ENCODE measurements around the gene MMP3.

The MMP3 gene

DNA sequence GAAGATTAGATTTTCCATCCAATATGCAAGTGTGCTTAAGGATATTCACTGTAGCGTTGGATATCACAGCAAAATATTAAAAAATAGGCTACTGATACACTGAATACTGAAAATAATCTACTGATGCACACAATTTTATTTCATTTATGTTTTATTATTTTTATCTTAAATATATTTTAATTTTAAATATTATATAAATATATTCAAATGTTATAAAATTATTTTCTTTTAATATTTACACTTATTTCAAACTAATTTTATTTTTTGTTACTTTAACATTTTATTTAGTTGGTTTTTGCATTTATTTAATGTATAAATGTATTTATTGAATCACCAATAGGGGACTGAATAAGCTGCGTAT, 12.3 kb downstream of the MMP3 start:
- no CpG with 5 or more reads among the region's 2 CpGs for WGBS, 2 donors (ENCODE audit: extremely low coverage in 2 of 2, insufficient read length in 2 of 2, insufficient replicate concordance in 1 of 2)
- no peak overlapping the region for H3K4me2 ChIP-seq (ENCODE audit: insufficient read depth, low read length, poor library complexity, severe bottlenecking)

GRCh38 chr11:102830001-102830727, 13.2 kb downstream of the MMP3 start:
- Histone ChIP-seq H3K9me3 (replicated peaks in 1 of 2; ENCODE audit: control insufficient read depth in 2 of 2, insufficient read depth in 1 of 2, low read depth in 1 of 2, low read length in 2 of 2) (no peaks in the 10 kb centered on the region), H3K4me1 (ENCODE audit: control insufficient read depth in 2 of 2, insufficient read depth in 1 of 2, low read depth in 1 of 2, low read length in 2 of 2) (no peaks in the 10 kb centered on the region), H3K9ac (ENCODE audit: low read depth, low read length, poor library complexity) (no peak overlapping the region), H2BK15ac (ENCODE audit: low read length) (no peak overlapping the region), H3K4me2 (ENCODE audit: insufficient read depth, low read length, poor library complexity, severe bottlenecking) (no peak overlapping the region), H3K27me3 (ENCODE audit: control insufficient read depth in 3 of 3, insufficient read depth in 3 of 3, low read depth in 1 of 3, low read length in 3 of 3) (no peaks in the 10 kb centered on the region), H2BK5ac (ENCODE audit: low read length) (no peak overlapping the region), H3K79me1 (ENCODE audit: low read depth, low read length) (no peaks in the 10 kb centered on the region), H3K27ac (replicated peaks; ENCODE audit: low read length) (no peak overlapping the region), H4K91ac (ENCODE audit: low read depth, low read length, poor library complexity) (no peak overlapping the region), H3K4ac (ENCODE audit: low read length) (no peak overlapping the region), H3K4me3 (ENCODE audit: low read length in 2 of 2) (no peak overlapping the region), H4K8ac (ENCODE audit: low read depth, low read length) (no peak overlapping the region), H3K23ac (ENCODE audit: low read depth, low read length, poor library complexity) (no peak overlapping the region), H3K18ac (ENCODE audit: low read length) (no peak overlapping the region), H2AK5ac (ENCODE audit: low read depth, low read length) (no peak overlapping the region), H2BK120ac (ENCODE audit: low read depth, low read length) (no peak overlapping the region), H2AFZ (ENCODE audit: low read length) (peak overlapping the region; percentile 6), H3K14ac (ENCODE audit: low read length) (no peak overlapping the region), H3K36me3 (replicated peaks in 1 of 2; ENCODE audit: control insufficient read depth in 2 of 2, insufficient read depth in 2 of 2, low read length in 2 of 2) (no peaks in the 10 kb centered on the region), H2BK12ac (ENCODE audit: low read length) (no peak overlapping the region)
- no CpG with 5 or more reads among the region's 5 CpGs for WGBS, 2 donors (ENCODE audit: extremely low coverage in 2 of 2, insufficient read length in 2 of 2, insufficient replicate concordance in 1 of 2)
- no peak for DNase-seq (ENCODE audit: low spot score)

More for the DNA sequence above, 12.3 kb downstream of the MMP3 start:
- Histone ChIP-seq H3K4me3 (ENCODE audit: low read length in 2 of 2) (no peak overlapping the region), H3K9ac (ENCODE audit: low read depth, low read length, poor library complexity) (no peak overlapping the region), H3K4me1 (ENCODE audit: control insufficient read depth in 2 of 2, insufficient read depth in 1 of 2, low read depth in 1 of 2, low read length in 2 of 2) (no peaks in the 10 kb centered on the region), H3K79me1 (ENCODE audit: low read depth, low read length) (no peaks in the 10 kb centered on the region), H2BK120ac (ENCODE audit: low read depth, low read length) (no peak overlapping the region), H4K91ac (ENCODE audit: low read depth, low read length, poor library complexity) (no peak overlapping the region), H3K23ac (ENCODE audit: low read depth, low read length, poor library complexity) (no peak overlapping the region), H3K36me3 (replicated peaks in 1 of 2; ENCODE audit: control insufficient read depth in 2 of 2, insufficient read depth in 2 of 2, low read length in 2 of 2) (no peaks in the 10 kb centered on the region), H2BK12ac (ENCODE audit: low read length) (no peak overlapping the region), H3K18ac (ENCODE audit: low read length) (no peak overlapping the region), H4K8ac (ENCODE audit: low read depth, low read length) (no peak overlapping the region), H3K9me3 (replicated peaks in 1 of 2; ENCODE audit: control insufficient read depth in 2 of 2, insufficient read depth in 1 of 2, low read depth in 1 of 2, low read length in 2 of 2) (no peaks in the 10 kb centered on the region), H2BK15ac (ENCODE audit: low read length) (no peak overlapping the region), H2AK5ac (ENCODE audit: low read depth, low read length) (no peak overlapping the region), H2AFZ (ENCODE audit: low read length) (no peak overlapping the region), H3K14ac (ENCODE audit: low read length) (no peak overlapping the region), H3K27me3 (ENCODE audit: control insufficient read depth in 3 of 3, insufficient read depth in 3 of 3, low read depth in 1 of 3, low read length in 3 of 3) (no peaks in the 10 kb centered on the region), H3K4ac (ENCODE audit: low read length) (no peak overlapping the region), H2BK5ac (ENCODE audit: low read length) (no peak overlapping the region), H3K27ac (replicated peaks; ENCODE audit: low read length) (no peak overlapping the region)
- DNase-seq (ENCODE audit: low spot score): no peak

GRCh38 chr11:102829316-102830000, 14.0 kb downstream of the MMP3 start:
- Histone ChIP-seq H4K8ac (ENCODE audit: low read depth, low read length) (no peak overlapping the region), H3K27me3 (ENCODE audit: control insufficient read depth in 3 of 3, insufficient read depth in 3 of 3, low read depth in 1 of 3, low read length in 3 of 3) (no peaks in the 10 kb centered on the region), H2BK5ac (ENCODE audit: low read length) (no peak overlapping the region), H2BK15ac (ENCODE audit: low read length) (no peak overlapping the region), H3K18ac (ENCODE audit: low read length) (no peak overlapping the region), H3K36me3 (replicated peaks in 1 of 2; ENCODE audit: control insufficient read depth in 2 of 2, insufficient read depth in 2 of 2, low read length in 2 of 2) (no peaks in the 10 kb centered on the region), H3K9me3 (replicated peaks in 1 of 2; ENCODE audit: control insufficient read depth in 2 of 2, insufficient read depth in 1 of 2, low read depth in 1 of 2, low read length in 2 of 2) (no peaks in the 10 kb centered on the region), H2BK12ac (ENCODE audit: low read length) (no peak overlapping the region), H2BK120ac (ENCODE audit: low read depth, low read length) (no peak overlapping the region), H3K4ac (ENCODE audit: low read length) (no peak overlapping the region), H3K4me3 (ENCODE audit: low read length in 2 of 2) (no peak overlapping the region), H3K9ac (ENCODE audit: low read depth, low read length, poor library complexity) (no peak overlapping the region), H3K4me1 (ENCODE audit: control insufficient read depth in 2 of 2, insufficient read depth in 1 of 2, low read depth in 1 of 2, low read length in 2 of 2) (no peaks in the 10 kb centered on the region), H2AK5ac (ENCODE audit: low read depth, low read length) (no peak overlapping the region), H3K4me2 (ENCODE audit: insufficient read depth, low read length, poor library complexity, severe bottlenecking) (no peak overlapping the region), H3K23ac (ENCODE audit: low read depth, low read length, poor library complexity) (no peak overlapping the region), H3K14ac (ENCODE audit: low read length) (no peak overlapping the region), H3K27ac (replicated peaks; ENCODE audit: low read length) (no peak overlapping the region), H2AFZ (ENCODE audit: low read length) (peak overlapping the region; percentile 6), H3K79me1 (ENCODE audit: low read depth, low read length) (no peaks in the 10 kb centered on the region), H4K91ac (ENCODE audit: low read depth, low read length, poor library complexity) (no peak overlapping the region)
- WGBS, 2 donors (ENCODE audit: extremely low coverage in 2 of 2, insufficient read length in 2 of 2, insufficient replicate concordance in 1 of 2): no CpG with 5 or more reads among the region's 6 CpGs
- no peak for DNase-seq (ENCODE audit: low spot score)

DNA sequence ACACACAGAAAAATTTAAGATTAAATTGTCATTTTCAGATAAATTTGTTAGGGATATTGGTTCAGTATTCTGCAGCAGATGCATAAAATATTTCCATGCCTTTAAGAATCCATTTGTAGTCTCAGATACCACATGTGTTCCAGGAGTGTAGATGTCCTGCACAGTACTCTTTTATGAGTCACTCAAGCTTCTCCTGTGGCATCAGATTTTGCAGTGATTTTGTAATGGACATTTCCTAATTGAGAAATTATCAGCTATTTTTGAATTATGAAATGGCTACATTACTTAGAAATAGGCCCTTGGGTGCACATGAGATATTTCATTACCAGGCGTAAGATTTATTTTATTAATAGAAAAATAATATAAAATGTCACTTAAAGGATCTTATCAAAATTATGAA, 18.9 kb downstream of the MMP3 start:
- WGBS, 2 donors (ENCODE audit: extremely low coverage in 2 of 2, insufficient read length in 2 of 2, insufficient replicate concordance in 1 of 2): no CpG with 5 or more reads among the region's 1 CpG
- Histone ChIP-seq H2AK5ac (ENCODE audit: low read depth, low read length) (no peak overlapping the region), H4K8ac (ENCODE audit: low read depth, low read length) (no peak overlapping the region), H3K4ac (ENCODE audit: low read length) (no peak overlapping the region), H2AFZ (ENCODE audit: low read length) (no peak overlapping the region), H2BK5ac (ENCODE audit: low read length) (no peak overlapping the region), H3K27ac (replicated peaks; ENCODE audit: low read length) (no peak overlapping the region), H3K36me3 (replicated peaks in 1 of 2; ENCODE audit: control insufficient read depth in 2 of 2, insufficient read depth in 2 of 2, low read length in 2 of 2) (no peaks in the 10 kb centered on the region), H2BK120ac (ENCODE audit: low read depth, low read length) (no peak overlapping the region), H3K27me3 (ENCODE audit: control insufficient read depth in 3 of 3, insufficient read depth in 3 of 3, low read depth in 1 of 3, low read length in 3 of 3) (no peaks in the 10 kb centered on the region), H3K4me1 (ENCODE audit: control insufficient read depth in 2 of 2, insufficient read depth in 1 of 2, low read depth in 1 of 2, low read length in 2 of 2) (no peaks in the 10 kb centered on the region), H3K4me3 (ENCODE audit: low read length in 2 of 2) (no peak overlapping the region), H2BK15ac (ENCODE audit: low read length) (no peak overlapping the region), H3K9ac (ENCODE audit: low read depth, low read length, poor library complexity) (no peak overlapping the region), H3K14ac (ENCODE audit: low read length) (no peak overlapping the region), H2BK12ac (ENCODE audit: low read length) (no peak overlapping the region), H3K4me2 (ENCODE audit: insufficient read depth, low read length, poor library complexity, severe bottlenecking) (no peak overlapping the region), H4K91ac (ENCODE audit: low read depth, low read length, poor library complexity) (no peak overlapping the region), H3K18ac (ENCODE audit: low read length) (no peak overlapping the region), H3K23ac (ENCODE audit: low read depth, low read length, poor library complexity) (no peak overlapping the region), H3K79me1 (ENCODE audit: low read depth, low read length) (no peaks in the 10 kb centered on the region), H3K9me3 (replicated peaks in 1 of 2; ENCODE audit: control insufficient read depth in 2 of 2, insufficient read depth in 1 of 2, low read depth in 1 of 2, low read length in 2 of 2) (no peaks in the 10 kb centered on the region)
- DNase-seq (ENCODE audit: low spot score): no peak

Measured in neuronal stem cell (in vitro differentiated cells).